GM18505 (cell line): ENCODE results near the gene LSR.
A peak's percentile ranks its signal among the peaks of the same experiment; 100 is the strongest.

Experiments
- ATAC-seq: cut with Tn5 transposase; IDR thresholded peaks from one replicate; pipeline ENCODE4 v1.9.1; 2021; ENCODE audit not compliant: unreplicated experiment
- POLR2A ChIP-seq: IDR thresholded peaks from 4 replicates; pipeline ENCODE4 v1.6.1; 2011; ENCODE audit warnings: borderline replicate concordance; ENCODE audit not compliant: insufficient read depth, insufficient read length; ENCODE audit errors: extremely low read depth

Gene LSR, protein sequence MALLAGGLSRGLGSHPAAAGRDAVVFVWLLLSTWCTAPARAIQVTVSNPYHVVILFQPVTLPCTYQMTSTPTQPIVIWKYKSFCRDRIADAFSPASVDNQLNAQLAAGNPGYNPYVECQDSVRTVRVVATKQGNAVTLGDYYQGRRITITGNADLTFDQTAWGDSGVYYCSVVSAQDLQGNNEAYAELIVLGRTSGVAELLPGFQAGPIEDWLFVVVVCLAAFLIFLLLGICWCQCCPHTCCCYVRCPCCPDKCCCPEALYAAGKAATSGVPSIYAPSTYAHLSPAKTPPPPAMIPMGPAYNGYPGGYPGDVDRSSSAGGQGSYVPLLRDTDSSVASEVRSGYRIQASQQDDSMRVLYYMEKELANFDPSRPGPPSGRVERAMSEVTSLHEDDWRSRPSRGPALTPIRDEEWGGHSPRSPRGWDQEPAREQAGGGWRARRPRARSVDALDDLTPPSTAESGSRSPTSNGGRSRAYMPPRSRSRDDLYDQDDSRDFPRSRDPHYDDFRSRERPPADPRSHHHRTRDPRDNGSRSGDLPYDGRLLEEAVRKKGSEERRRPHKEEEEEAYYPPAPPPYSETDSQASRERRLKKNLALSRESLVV

DNA sequence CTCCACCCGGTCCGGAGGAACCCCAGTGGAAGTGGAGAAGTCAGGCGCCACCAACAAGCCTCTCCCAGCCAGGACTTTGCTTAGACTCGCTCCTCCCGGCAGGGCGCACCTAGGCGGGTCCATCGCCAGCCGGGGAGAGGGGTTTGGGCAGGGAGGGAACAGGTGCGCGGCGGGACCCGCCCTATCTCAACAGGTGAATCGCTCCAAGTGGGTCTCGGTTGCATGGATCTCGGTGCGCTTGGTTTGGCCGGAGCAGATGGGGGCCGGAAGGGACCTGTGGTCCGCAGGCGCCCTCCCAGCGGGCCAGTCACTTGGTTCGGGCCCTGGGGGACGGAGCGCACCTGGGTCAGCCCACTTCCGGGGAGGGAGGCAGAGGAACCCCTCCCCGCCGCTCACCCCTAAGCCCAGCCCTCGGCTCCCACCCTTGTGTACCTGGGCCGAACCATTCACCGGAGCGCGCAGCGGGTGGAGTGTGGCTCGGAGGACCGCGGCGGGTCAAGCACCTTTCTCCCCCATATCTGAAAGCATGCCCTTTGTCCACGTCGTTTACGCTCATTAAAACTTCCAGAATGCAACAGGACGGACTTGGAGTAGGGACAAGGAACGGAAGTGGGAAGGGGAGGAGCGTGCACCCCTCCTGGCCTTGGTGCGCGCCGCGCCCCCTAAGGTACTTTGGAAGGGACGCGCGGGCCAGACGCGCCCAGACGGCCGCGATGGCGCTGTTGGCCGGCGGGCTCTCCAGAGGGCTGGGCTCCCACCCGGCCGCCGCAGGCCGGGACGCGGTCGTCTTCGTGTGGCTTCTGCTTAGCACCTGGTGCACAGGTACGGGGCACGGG, at the start of gene LSR:
Gene LSR (plus strand): TSS at position 693 of the 836 bp plus-strand sequence. CDS start 21 bp downstream, at position 714.
- ATAC-seq: peak; percentile 68
- peak; percentile 98 for TF ChIP-seq POLR2A

GRCh38 chr19:35199481-35199880, 49.3 kb upstream of the LSR start:
- no peak for ATAC-seq
- TF ChIP-seq POLR2A: no peak

- no peak for TF ChIP-seq POLR2A
- ATAC-seq: no peak
Measured at GRCh38 chr19:35202722-35203688, 45.8 kb upstream of the LSR start.

DNA sequence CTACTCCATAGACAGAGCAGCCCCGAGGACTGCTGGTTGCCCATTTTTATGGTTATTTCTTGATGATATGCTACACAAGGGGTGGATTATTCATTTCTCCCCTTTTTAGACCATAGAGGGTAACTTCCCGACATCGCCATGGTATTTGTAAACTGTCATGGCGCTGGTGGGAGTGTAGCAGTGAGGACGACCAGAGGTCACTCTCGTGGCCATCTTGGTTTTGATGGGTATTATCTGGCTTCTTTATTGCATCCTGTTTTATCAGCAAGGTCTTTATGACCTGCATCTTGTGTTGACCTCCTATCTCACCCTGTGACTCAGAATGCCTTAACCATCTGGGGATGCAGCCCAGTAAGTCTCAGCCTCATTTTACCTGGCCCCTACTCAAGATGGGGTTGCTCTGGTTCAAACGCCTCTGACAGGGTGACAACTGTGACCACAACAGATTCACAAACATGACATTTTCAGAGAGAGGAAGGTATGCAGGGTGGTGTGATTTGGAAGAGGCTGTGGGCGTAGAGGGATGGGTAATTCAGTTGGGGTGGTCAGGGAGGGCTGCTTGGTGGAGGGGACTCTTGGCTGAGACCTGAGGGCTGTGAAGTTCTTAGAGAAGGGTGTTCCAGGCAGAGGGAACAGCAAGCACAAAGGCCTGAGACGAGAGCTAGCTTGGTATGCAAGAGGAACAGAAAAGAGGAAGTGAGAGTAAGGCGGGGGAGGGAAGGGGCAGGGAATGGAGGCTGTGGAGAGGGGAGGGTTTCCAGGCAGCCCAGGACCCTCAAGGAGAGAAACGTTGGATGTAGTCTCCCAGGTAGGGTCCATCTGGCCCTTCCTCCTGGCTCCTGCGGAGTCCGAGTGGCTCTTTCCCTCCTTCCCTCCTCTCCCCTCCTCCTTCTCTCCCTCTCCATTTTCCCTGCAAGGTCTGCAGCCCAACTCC, 43.7 kb upstream of the LSR start:
- peak; percentile 75 for ATAC-seq
- no peak for TF ChIP-seq POLR2A

GRCh38 chr19:35205733-35206323, 43.0 kb upstream of the LSR start:
- ATAC-seq: no peak
- no peak for TF ChIP-seq POLR2A

DNA sequence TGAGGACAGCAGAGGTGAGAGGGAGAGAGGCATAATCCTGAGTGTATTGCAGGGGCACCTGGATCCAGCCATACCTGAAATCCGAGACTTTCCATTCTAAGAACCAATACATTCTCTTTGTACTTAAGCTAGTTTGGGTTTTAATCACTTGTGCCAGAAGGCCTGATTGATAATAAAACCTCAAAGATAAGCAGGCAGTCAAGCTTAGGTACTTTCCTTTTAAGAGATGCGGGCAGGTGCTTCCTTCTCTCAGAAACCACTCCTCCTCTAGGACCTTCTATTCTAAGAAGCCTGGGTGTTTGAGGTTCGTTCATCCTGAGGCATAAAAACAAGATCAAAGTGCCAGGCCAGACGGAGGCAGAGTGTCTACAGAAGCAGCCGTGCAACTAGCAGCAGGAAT, 42.4 kb upstream of the LSR start:
- TF ChIP-seq POLR2A: no peak

GRCh38 chr19:35206855-35207254, 41.9 kb upstream of the LSR start:
- no peak for TF ChIP-seq POLR2A
- no peak for ATAC-seq

More for the DNA sequence above, 42.4 kb upstream of the LSR start:
- ATAC-seq: no peak

GRCh38 chr19:35207391-35207871, 41.4 kb upstream of the LSR start:
- TF ChIP-seq POLR2A: no peak
- no peak for ATAC-seq

DNA sequence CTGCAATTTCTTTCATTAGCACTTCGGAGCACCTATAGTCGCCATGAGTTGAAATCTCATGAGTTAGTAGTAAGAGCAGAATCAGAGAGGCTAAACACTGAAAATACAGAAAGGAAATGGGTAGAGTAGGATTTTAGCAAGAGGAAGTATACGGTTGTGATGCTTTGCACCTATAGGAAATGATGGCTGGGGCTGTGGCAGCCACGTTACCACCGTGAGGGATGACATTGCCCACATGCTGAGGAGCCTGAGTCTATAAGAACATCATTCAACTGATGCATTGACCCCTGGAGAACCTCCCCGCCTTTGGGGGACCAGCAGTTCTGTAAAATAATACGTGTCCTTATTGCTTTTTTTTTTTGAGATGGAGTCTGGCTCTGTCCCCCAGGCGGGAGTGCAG, 40.7 kb upstream of the LSR start:
- TF ChIP-seq POLR2A: no peak
- no peak for ATAC-seq

DNA sequence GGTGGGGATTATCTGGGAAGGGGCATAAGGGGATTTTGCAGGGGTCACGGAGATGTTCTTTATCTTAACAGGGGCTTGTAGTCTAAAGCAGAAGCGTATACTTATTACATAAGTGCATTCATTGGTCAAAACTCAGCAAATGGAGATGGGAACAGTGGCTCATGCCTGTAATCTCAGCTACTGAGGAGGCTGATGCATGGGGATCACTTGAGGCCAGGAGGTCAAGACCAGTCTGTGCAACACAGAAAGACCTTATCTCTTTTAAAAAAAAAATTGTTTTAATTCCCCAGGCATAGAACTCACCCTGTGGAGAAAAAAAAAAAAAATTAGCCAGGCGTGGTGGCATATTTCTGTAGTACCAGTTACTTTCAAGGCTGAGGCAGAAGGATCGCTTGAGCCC, 39.2 kb upstream of the LSR start:
- TF ChIP-seq POLR2A: no peak
- ATAC-seq: no peak
